Activated CD4-positive, alpha-beta T cell treated with anti-CD3 and anti-CD28 coated beads for 48 hours (primary cell): ENCODE measurements around the gene DYNLT2.

ENCODE experiments used
- DNase-seq: peaks from one replicate; pipeline ENCODE4 v3.0.0-alpha.2; 2020

The DYNLT2 gene

DNA sequence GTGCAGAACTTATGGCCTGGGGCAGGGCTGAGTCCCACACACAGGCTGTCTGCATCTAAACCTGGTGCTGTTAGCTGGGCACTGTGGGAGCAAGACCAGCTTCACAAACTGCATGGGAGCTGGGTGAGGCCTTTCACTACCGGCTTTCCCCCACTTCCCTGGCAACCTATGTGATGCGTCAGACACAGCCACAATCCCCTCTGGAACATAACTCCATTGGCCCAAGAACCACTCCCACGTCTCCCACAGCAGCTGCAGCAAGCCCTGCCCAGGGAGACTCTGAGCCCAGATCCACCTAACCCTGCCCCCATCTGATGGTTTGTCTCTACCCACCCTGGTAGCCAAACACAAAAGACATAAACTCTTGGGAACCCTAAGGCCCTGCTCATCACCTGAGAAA lies 58.9 kb downstream of the DYNLT2 start:
- DNase-seq = no peak

DNA sequence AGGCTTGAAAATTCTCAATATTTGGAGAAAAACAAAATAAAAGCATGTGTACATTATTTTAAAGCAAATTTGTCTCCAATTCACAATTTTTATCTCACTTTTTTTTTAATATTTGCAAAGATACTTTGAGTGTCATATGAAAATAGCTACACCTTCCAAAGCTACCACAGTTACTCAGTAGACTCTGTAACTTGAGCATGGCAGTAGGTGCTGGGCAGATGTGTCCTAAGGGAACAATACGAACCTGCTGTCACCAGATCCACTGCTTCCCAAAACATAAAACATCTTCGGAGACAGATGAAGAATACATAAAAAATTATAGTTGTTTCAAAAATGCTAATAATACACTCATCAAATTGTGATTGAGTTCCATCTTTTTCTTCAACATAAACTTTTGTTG lies 60.1 kb downstream of the DYNLT2 start:
- no peak for DNase-seq
